ENCODE measurements around the gene WNT5A.

DNA sequence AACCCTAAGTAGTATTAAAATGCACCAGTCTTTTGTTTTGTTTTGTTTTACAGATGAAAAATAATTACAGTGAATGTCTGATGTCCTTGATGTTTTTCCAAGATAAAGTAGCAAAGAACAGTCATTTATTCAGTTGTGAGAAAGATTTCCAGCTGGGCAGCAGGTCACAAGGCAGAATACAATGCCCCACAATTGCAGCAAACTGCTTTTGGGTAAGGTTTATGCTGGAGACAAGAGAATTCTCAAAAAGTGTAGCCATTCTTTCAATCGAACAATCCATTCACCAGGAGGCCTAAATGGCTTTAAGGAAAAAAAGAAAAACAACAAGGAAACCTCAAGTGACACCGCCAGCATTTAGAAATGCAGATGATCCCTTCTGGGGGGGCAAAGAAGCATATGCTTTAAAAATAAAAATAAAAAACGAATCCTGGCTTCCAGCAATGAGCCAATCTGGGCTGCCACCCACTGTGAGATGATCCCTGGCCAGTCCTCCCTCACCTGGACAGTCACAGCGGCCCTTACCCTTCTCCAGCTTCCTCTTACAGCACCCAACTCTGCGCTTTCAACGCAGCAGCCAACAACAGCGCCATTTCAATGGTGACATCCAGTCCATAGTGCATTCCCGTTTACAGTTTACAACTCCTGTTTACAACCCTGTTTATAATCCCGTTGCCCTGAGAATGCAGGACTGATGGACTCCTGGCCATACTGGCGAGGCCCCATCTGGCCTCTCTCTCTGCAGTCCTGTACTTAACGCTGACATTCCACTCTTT, 25.7 kb upstream of the WNT5A start:
- TF ChIP-seq SRF (CRISPR knock-in tag; IDR thresholded peaks at IDR 0.05) (no peak), NR3C1 (CRISPR knock-in tag; IDR thresholded peaks at IDR 0.05) (no peak), CBFA2T2 (conservative IDR thresholded peaks at IDR 0.05) (no peak), ZNF274 (IDR thresholded peaks at IDR 0.05; ENCODE audit: borderline replicate concordance, low read depth, low read length) (no peak), SMARCA5 (IDR thresholded peaks at IDR 0.05) (no peak), HDAC2 (IDR thresholded peaks at IDR 0.05) (no peak)
- TF ChIP-seq, protein P1, sequence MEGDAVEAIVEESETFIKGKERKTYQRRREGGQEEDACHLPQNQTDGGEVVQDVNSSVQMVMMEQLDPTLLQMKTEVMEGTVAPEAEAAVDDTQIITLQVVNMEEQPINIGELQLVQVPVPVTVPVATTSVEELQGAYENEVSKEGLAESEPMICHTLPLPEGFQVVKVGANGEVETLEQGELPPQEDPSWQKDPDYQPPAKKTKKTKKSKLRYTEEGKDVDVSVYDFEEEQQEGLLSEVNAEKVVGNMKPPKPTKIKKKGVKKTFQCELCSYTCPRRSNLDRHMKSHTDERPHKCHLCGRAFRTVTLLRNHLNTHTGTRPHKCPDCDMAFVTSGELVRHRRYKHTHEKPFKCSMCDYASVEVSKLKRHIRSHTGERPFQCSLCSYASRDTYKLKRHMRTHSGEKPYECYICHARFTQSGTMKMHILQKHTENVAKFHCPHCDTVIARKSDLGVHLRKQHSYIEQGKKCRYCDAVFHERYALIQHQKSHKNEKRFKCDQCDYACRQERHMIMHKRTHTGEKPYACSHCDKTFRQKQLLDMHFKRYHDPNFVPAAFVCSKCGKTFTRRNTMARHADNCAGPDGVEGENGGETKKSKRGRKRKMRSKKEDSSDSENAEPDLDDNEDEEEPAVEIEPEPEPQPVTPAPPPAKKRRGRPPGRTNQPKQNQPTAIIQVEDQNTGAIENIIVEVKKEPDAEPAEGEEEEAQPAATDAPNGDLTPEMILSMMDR (IDR thresholded peaks at IDR 0.05 in 2 of 3, conservative IDR thresholded peaks at IDR 0.05 in 1 of 3; ENCODE audit: insufficient read depth in 2 of 3, low read depth in 1 of 3, low read length in 3 of 3), result no peak
- TF ChIP-seq, protein P2, sequence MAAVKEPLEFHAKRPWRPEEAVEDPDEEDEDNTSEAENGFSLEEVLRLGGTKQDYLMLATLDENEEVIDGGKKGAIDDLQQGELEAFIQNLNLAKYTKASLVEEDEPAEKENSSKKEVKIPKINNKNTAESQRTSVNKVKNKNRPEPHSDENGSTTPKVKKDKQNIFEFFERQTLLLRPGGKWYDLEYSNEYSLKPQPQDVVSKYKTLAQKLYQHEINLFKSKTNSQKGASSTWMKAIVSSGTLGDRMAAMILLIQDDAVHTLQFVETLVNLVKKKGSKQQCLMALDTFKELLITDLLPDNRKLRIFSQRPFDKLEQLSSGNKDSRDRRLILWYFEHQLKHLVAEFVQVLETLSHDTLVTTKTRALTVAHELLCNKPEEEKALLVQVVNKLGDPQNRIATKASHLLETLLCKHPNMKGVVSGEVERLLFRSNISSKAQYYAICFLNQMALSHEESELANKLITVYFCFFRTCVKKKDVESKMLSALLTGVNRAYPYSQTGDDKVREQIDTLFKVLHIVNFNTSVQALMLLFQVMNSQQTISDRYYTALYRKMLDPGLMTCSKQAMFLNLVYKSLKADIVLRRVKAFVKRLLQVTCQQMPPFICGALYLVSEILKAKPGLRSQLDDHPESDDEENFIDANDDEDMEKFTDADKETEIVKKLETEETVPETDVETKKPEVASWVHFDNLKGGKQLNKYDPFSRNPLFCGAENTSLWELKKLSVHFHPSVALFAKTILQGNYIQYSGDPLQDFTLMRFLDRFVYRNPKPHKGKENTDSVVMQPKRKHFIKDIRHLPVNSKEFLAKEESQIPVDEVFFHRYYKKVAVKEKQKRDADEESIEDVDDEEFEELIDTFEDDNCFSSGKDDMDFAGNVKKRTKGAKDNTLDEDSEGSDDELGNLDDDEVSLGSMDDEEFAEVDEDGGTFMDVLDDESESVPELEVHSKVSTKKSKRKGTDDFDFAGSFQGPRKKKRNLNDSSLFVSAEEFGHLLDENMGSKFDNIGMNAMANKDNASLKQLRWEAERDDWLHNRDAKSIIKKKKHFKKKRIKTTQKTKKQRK (IDR thresholded peaks at IDR 0.05; ENCODE audit: borderline replicate concordance, low read depth, low read length), result no peak
- TF ChIP-seq, protein P3, sequence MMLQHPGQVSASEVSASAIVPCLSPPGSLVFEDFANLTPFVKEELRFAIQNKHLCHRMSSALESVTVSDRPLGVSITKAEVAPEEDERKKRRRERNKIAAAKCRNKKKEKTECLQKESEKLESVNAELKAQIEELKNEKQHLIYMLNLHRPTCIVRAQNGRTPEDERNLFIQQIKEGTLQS (IDR thresholded peaks at IDR 0.05), result no peak
- TF ChIP-seq, protein P3 (CRISPR knock-in tag; conservative IDR thresholded peaks at IDR 0.05), result no peak
- TF ChIP-seq, protein P4, sequence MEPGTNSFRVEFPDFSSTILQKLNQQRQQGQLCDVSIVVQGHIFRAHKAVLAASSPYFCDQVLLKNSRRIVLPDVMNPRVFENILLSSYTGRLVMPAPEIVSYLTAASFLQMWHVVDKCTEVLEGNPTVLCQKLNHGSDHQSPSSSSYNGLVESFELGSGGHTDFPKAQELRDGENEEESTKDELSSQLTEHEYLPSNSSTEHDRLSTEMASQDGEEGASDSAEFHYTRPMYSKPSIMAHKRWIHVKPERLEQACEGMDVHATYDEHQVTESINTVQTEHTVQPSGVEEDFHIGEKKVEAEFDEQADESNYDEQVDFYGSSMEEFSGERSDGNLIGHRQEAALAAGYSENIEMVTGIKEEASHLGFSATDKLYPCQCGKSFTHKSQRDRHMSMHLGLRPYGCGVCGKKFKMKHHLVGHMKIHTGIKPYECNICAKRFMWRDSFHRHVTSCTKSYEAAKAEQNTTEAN (CRISPR knock-in tag; IDR thresholded peaks at IDR 0.05), result no peak
- TF ChIP-seq, protein P5, sequence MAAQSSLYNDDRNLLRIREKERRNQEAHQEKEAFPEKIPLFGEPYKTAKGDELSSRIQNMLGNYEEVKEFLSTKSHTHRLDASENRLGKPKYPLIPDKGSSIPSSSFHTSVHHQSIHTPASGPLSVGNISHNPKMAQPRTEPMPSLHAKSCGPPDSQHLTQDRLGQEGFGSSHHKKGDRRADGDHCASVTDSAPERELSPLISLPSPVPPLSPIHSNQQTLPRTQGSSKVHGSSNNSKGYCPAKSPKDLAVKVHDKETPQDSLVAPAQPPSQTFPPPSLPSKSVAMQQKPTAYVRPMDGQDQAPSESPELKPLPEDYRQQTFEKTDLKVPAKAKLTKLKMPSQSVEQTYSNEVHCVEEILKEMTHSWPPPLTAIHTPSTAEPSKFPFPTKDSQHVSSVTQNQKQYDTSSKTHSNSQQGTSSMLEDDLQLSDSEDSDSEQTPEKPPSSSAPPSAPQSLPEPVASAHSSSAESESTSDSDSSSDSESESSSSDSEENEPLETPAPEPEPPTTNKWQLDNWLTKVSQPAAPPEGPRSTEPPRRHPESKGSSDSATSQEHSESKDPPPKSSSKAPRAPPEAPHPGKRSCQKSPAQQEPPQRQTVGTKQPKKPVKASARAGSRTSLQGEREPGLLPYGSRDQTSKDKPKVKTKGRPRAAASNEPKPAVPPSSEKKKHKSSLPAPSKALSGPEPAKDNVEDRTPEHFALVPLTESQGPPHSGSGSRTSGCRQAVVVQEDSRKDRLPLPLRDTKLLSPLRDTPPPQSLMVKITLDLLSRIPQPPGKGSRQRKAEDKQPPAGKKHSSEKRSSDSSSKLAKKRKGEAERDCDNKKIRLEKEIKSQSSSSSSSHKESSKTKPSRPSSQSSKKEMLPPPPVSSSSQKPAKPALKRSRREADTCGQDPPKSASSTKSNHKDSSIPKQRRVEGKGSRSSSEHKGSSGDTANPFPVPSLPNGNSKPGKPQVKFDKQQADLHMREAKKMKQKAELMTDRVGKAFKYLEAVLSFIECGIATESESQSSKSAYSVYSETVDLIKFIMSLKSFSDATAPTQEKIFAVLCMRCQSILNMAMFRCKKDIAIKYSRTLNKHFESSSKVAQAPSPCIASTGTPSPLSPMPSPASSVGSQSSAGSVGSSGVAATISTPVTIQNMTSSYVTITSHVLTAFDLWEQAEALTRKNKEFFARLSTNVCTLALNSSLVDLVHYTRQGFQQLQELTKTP (IDR thresholded peaks at IDR 0.05; ENCODE audit: low read depth in 1 of 2, partially characterized antibody in 2 of 2), result no peak

Measured in K562 (cell line).